Body of pancreas (tissue), 4 donors: Measurements from ENCODE around the gene CMIP. TPM values are rescaled to one million over a fixed set of nuclear protein-coding genes. Genes with fewer than 3 reads are reported as not detected.

ENCODE experiments used
- ATAC-seq: fragments of 150-250 bp; one replicate; pipeline ENCODE4 v1.9.1; 2016
- DNase-seq, 4 donors: peaks; one replicate each; pipeline ENCODE4 v3.0.0-alpha.2; 2019
- H3K27ac ChIP-seq, 4 donors: fragments of 200-600 bp; sonication (generic); 1 replicate in 3 of 4; 2 replicates in 1 of 4; pipeline versions ENCODE4 v1.5.1 to v1.6.1; 2016 to 2019; ENCODE audit warnings: mild to moderate bottlenecking in 1 of 4, mixed read lengths in 1 of 4, moderate library complexity in 1 of 4
- H3K27me3 ChIP-seq, 2 donors: fragments of 200-600 bp; sonication (generic); one replicate each; pipeline ENCODE4 v1.6.0; 2016; ENCODE audit warnings: mild to moderate bottlenecking in 1 of 2
- H3K36me3 ChIP-seq, 2 donors: fragments of 200-600 bp; sonication (generic); replicated peaks in 1 of 2; 2 replicates each; pipeline ENCODE4 v1.5.1; 2016; ENCODE audit warnings: low read depth in 2 of 2; ENCODE audit not compliant: insufficient read depth in 1 of 2
- H3K4me1 ChIP-seq: fragments of 200-600 bp; sonication (generic); one replicate; pipeline ENCODE4 v1.6.0; 2016
- H3K4me3 ChIP-seq, 2 donors: fragments of 200-600 bp; sonication (generic); 1 replicate in 1 of 2; 2 replicates in 1 of 2; pipeline ENCODE4 v1.5.1; 2016 to 2019
- H3K9me3 ChIP-seq, 3 donors: fragments of 200-600 bp; sonication (generic); 1 replicate in 2 of 3; 2 replicates in 1 of 3; pipeline ENCODE4 v1.5.1; 2016
- CTCF ChIP-seq, 7 experiments: fragments of 450-650 bp in 4 of 7; fragments of 200-600 bp in 3 of 7; sonication (generic) in 3 of 7; IDR thresholded peaks; one replicate each; pipeline ENCODE4 v1.5.1; 2016 to 2019; ENCODE audit warnings: antibody characterized with exemption in 7 of 7
- POLR2A ChIP-seq, 3 donors: fragments of 450-650 bp; IDR thresholded peaks; one replicate each; pipeline ENCODE4 v1.6.1; 2016; ENCODE audit warnings: antibody characterized with exemption in 3 of 3, mild to moderate bottlenecking in 2 of 3
- WGBS, 2 donors: methylation state at CpG; one replicate each; pipeline ENCODE4 v1.1.5; 2017; 5-methylcytosine and 5-hydroxymethylcytosine counted together
- intact Hi-C: fragments of 100-400 bp; cut with DNase I; formaldehyde crosslinking; loops from one replicate; pipeline ENCODE4 v1.15.1; 2023
- total RNA-seq, 2 donors: library from RNA; depleted of rRNA; stranded (reverse); fragments of >200 nt; gene quantifications; one replicate each; pipeline ENCODE4 v1.1.0, GENCODE V29; 2016

CMIP gene
- total RNA-seq, 2 donors from 2014 or later = 18.7 to 18.8 TPM

GRCh38 chr16:81708266-81709015, 263.8 kb downstream of the CMIP start:
- peaks cover 0 to 6% of the 10 kb centered on the region in 2 donors for H3K36me3 ChIP-seq
- H3K27ac ChIP-seq = peak overlapping the region in 2 of 4 donors; percentile 58
- DNase-seq = peak; percentile 65 to 85 (median 78)
- intact Hi-C loops = no loop called here
- no peak overlapping the region for H3K4me3 ChIP-seq
- H3K9me3 ChIP-seq = no peaks in the 10 kb centered on the region
- H3K4me1 ChIP-seq = peaks cover 16% of the 10 kb centered on the region
- no peak for TF ChIP-seq CTCF (IDR thresholded peaks at IDR 0.05)
- TF ChIP-seq POLR2A (IDR thresholded peaks at IDR 0.05) = no peak
- peak; percentile 80 for ATAC-seq
- 29 to 47% methylated on average over 3 to 11 of the region's 11 CpGs for WGBS, 2 donors
- H3K27me3 ChIP-seq = no peaks in the 10 kb centered on the region

DNA sequence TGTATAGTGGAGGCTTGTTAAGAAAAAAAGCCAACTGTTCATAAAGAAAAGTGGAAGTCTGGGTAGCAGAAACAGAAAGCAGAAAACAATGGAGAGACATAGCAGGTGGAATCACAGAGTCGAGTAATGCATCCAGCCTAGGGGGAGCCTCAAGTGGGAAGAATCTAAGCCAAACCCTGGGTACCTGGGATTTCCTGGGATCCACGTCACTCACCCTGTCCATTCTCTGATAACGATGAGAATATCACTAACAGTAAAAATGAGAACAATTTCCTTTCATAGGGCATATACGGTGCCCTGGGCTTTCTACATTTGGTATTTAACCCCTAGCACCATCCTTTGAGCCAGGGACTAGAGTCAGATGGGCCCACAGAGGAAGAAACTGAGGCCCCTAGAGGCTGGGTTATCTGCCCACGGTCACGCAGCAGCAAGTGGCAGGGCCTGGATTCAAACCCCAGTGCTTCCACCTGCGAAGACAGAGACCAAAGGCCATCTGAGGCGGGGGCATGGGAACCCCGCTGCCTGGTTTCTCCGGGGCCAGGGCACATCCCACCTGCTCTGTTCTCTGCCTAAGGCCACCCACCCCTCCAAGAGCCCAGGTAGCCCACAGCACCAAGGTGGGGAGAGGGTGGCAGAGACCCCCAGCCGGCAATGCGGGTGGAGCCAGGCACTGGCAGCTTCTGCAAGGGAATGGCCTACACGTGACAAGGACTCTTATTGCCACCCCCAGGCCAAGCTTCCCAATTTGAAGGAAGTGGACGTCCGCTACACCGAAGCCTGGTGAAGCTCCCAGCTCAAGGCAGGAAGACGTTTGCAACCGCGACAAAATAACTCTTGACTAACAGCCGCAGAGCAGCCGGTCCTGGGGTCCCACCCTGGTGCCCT, 264.6 kb downstream of the CMIP start:
- ATAC-seq = no peak
- no peaks in the 10 kb centered on the region for H3K9me3 ChIP-seq
- H3K27ac ChIP-seq = no peak overlapping the region
- peaks cover 0 to 3% of the 10 kb centered on the region in 2 donors for H3K36me3 ChIP-seq
- no peaks in the 10 kb centered on the region for H3K27me3 ChIP-seq
- 72 to 83% methylated on average over 5 to 21 of the region's 21 CpGs for WGBS, 2 donors
- H3K4me3 ChIP-seq = no peak overlapping the region
- no peak for TF ChIP-seq CTCF (IDR thresholded peaks at IDR 0.05)
- no peak for TF ChIP-seq POLR2A (IDR thresholded peaks at IDR 0.05)
- H3K4me1 ChIP-seq = peaks cover 16% of the 10 kb centered on the region
- DNase-seq = no peak
- intact Hi-C loops = no loop called here

- no peak for TF ChIP-seq POLR2A (IDR thresholded peaks at IDR 0.05)
- no peak for TF ChIP-seq CTCF (IDR thresholded peaks at IDR 0.05)
- DNase-seq = no peak
- Histone ChIP-seq H3K9me3 (no peaks in the 10 kb centered on the region), H3K36me3 (no peaks in the 10 kb centered on the region), H3K4me3 (no peak overlapping the region), H3K27ac (no peak overlapping the region), H3K4me1 (peaks cover 16% of the 10 kb centered on the region), H3K27me3 (no peaks in the 10 kb centered on the region)
- intact Hi-C loops = no loop called here
- no peak for ATAC-seq
- WGBS, 2 donors = 95 to 96% methylated on average over 17 to 20 of the region's 20 CpGs
These were observed 265.4 kb downstream of the CMIP start for GRCh38 chr16:81710044-81710443.

DNA sequence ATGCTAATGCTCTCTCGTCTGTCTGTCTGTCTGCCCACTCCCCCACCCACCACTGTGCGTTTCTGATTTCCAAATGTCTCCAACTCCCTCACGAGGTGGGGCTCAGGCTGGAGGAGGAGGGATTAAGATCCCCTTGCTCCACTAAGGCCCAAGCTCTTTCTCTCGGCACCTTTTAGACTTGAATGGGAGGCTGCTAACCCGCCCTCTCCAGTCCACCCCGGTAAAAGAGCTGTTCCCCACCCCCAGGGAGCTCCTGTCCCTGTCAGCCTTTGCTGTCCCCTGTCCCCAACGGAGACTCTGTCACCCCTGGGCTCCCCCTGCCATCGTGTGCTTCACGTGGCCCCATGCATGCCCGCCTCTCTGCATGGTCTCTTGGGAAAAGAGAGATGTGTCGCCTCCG, 266.0 kb downstream of the CMIP start:
- no peaks in the 10 kb centered on the region for H3K27me3 ChIP-seq
- intact Hi-C loops = no loop called here
- TF ChIP-seq CTCF (IDR thresholded peaks at IDR 0.05) (no peak), POLR2A (IDR thresholded peaks at IDR 0.05) (no peak)
- H3K4me1 ChIP-seq = peaks cover 16% of the 10 kb centered on the region
- WGBS, 2 donors = 82 to 86% methylated on average over 12 of the region's 12 CpGs
- no peaks in the 10 kb centered on the region for H3K9me3 ChIP-seq
- no peak for ATAC-seq
- no peaks in the 10 kb centered on the region for H3K36me3 ChIP-seq
- no peak for DNase-seq
- H3K27ac ChIP-seq = no peak overlapping the region
- no peak overlapping the region for H3K4me3 ChIP-seq
